ENCODE measurements around the gene SULT2B1. TPM values are rescaled to one million over a fixed set of nuclear protein-coding genes. Genes with fewer than 3 reads are reported as not detected.

The SULT2B1 gene
- total RNA-seq, 1 donor from 2014 or later, result not detected

DNA sequence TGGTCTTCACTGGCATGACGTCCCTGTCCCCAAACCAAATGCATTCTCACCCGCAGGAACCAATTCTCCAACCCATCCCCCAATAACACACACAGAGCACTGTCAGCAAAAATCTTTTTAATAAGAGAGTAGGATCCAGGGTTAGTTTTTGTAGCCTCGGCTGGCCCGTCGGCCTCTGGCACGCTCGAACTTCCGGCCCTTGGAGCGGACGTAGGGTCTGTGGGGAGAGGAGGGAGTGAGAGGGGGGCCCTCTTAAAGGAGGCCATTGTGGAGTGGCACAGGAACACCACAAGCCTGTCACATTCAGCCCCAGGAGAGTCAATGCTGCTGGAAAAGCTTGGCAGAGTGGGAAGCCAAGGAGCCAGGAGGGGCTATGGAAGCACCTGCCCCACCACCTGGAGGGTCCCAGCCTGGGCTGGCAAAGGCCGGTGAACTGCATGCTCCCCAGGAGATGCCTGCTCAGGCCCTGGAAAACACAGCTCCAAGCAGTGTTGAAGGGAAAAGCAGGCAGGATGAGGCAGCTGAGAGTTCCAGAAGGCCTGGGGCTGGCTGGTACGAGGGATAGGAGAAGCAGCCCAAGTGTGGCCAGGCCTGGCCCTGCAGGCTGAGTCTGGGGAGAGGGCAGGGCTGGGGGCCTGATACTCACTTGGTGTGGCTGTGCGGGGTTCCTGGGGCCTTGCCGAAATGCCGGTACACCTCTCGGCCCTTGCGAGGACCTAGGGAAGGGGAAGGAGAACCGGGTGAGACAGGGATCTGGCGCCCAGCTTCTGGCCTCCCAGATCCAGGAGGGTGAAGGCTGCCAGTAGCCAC lies 63.5 kb downstream of the SULT2B1 start:
- TF ChIP-seq, protein P1, sequence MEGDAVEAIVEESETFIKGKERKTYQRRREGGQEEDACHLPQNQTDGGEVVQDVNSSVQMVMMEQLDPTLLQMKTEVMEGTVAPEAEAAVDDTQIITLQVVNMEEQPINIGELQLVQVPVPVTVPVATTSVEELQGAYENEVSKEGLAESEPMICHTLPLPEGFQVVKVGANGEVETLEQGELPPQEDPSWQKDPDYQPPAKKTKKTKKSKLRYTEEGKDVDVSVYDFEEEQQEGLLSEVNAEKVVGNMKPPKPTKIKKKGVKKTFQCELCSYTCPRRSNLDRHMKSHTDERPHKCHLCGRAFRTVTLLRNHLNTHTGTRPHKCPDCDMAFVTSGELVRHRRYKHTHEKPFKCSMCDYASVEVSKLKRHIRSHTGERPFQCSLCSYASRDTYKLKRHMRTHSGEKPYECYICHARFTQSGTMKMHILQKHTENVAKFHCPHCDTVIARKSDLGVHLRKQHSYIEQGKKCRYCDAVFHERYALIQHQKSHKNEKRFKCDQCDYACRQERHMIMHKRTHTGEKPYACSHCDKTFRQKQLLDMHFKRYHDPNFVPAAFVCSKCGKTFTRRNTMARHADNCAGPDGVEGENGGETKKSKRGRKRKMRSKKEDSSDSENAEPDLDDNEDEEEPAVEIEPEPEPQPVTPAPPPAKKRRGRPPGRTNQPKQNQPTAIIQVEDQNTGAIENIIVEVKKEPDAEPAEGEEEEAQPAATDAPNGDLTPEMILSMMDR (IDR thresholded peaks at IDR 0.05; ENCODE audit: unreplicated experiment), result no peak
- no peaks in the 10 kb centered on the region for H3K9me3 Mint-ChIP-seq (ENCODE audit: low read depth)
- H3K4me1 Mint-ChIP-seq (ENCODE audit: low read depth), result peaks cover 32% of the 10 kb centered on the region
- DNase-seq (ENCODE audit: low spot score, unreplicated experiment), result no peak
- no peaks in the 10 kb centered on the region for H3K27me3 Mint-ChIP-seq
- peak overlapping the region; percentile 44 for H3K4me3 Mint-ChIP-seq (ENCODE audit: low read depth)
- H3K27ac Mint-ChIP-seq, result peak overlapping the region; percentile 82
- peaks cover 11% of the 10 kb centered on the region for H3K36me3 Mint-ChIP-seq (ENCODE audit: insufficient read depth)

GRCh38 chr19:48616041-48616436 lies 64.1 kb downstream of the SULT2B1 start:
- Mint-ChIP-seq H3K27ac (no peak overlapping the region), H3K9me3 (ENCODE audit: low read depth) (no peaks in the 10 kb centered on the region), H3K4me3 (ENCODE audit: low read depth) (peak overlapping the region; percentile 61), H3K27me3 (no peaks in the 10 kb centered on the region), H3K4me1 (ENCODE audit: low read depth) (peaks cover 32% of the 10 kb centered on the region), H3K36me3 (ENCODE audit: insufficient read depth) (peaks cover 11% of the 10 kb centered on the region)
- no peak for DNase-seq (ENCODE audit: low spot score, unreplicated experiment)
- TF ChIP-seq, protein P1 (IDR thresholded peaks at IDR 0.05; ENCODE audit: unreplicated experiment), result no peak

DNA sequence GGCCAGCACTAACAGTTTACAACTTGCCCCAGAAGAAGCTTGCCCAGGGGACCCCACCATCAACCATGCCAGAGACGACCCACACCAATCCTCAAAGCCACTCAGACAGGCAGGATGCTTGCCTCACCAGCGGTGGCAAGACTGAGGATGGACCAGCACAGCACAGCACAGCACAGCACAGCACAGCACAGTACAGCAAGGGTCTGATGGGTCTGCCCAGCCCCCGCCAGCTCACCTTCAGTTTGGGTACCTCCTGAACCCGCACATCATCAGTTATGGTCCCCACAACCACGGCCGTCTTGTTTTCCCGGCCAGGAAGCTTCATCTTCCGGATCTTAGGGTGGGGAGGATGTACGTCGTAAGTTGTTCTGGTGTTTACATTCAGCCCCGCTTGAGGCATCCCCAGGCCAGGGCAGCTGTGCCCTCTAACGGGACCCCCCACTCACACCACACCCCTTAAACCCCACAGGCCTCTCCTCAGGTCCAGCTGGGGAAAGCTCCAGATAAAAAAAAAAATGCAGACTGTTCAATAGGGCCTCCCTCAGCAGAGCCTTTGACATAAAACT lies 64.6 kb downstream of the SULT2B1 start:
- H3K4me3 Mint-ChIP-seq (ENCODE audit: low read depth), result peak overlapping the region; percentile 61
- TF ChIP-seq, protein P1 (IDR thresholded peaks at IDR 0.05; ENCODE audit: unreplicated experiment), result no peak
- DNase-seq (ENCODE audit: low spot score, unreplicated experiment), result no peak
- H3K27ac Mint-ChIP-seq, result no peak overlapping the region
- peaks cover 34% of the 10 kb centered on the region for H3K4me1 Mint-ChIP-seq (ENCODE audit: low read depth)
- H3K9me3 Mint-ChIP-seq (ENCODE audit: low read depth), result no peaks in the 10 kb centered on the region
- no peaks in the 10 kb centered on the region for H3K27me3 Mint-ChIP-seq
- H3K36me3 Mint-ChIP-seq (ENCODE audit: insufficient read depth), result peaks cover 11% of the 10 kb centered on the region

GRCh38 chr19:48617146-48617937 lies 65.4 kb downstream of the SULT2B1 start:
- Mint-ChIP-seq H3K27me3 (no peaks in the 10 kb centered on the region), H3K9me3 (ENCODE audit: low read depth) (no peaks in the 10 kb centered on the region), H3K4me1 (ENCODE audit: low read depth) (peaks cover 35% of the 10 kb centered on the region), H3K27ac (peak overlapping the region; percentile 99), H3K36me3 (ENCODE audit: insufficient read depth) (peaks cover 11% of the 10 kb centered on the region), H3K4me3 (ENCODE audit: low read depth) (peak overlapping the region; percentile 93)
- TF ChIP-seq, protein P1 (IDR thresholded peaks at IDR 0.05; ENCODE audit: unreplicated experiment), result no peak
- DNase-seq (ENCODE audit: low spot score, unreplicated experiment), result no peak

DNA sequence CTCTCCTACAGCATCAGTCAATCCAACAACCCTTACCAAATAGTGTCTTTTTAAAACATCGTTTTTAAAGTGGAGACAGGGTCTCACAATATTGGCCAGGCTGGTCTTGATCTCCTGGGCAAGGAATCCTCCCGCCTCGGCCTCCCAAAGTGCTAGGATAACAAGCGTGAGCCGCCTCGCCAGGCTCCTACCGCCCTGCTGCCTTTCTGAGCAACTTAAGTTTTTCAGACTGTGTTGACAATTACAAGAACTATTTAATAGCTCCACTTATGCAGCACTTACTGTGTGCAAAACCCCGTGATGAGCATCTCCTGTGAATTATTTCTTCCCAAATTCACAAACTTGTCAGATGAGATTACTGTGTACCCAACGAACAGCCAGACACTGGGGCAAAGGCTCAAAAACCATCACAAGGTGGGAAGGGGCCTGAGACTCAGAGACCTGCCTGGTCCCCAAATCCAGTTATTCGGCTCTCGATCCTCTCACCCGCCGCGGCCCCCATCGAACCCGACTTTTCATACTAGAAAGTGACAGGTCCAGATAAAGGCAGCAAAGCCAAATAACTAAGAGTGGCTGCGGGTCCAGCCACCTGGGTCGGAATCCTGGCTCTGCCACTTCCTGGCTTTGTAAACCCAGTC lies 66.4 kb downstream of the SULT2B1 start:
- TF ChIP-seq, protein P1 (IDR thresholded peaks at IDR 0.05; ENCODE audit: unreplicated experiment), result no peak
- Mint-ChIP-seq H3K9me3 (ENCODE audit: low read depth) (no peaks in the 10 kb centered on the region), H3K36me3 (ENCODE audit: insufficient read depth) (peaks cover 11% of the 10 kb centered on the region), H3K4me1 (ENCODE audit: low read depth) (peaks cover 37% of the 10 kb centered on the region), H3K4me3 (ENCODE audit: low read depth) (peak overlapping the region; percentile 93), H3K27me3 (no peaks in the 10 kb centered on the region), H3K27ac (peak overlapping the region; percentile 99)
- DNase-seq (ENCODE audit: low spot score, unreplicated experiment), result no peak

Measured in progenitor cell of endocrine pancreas (in vitro differentiated cells).